ENCODE data around the gene ZFR2.

DNA sequence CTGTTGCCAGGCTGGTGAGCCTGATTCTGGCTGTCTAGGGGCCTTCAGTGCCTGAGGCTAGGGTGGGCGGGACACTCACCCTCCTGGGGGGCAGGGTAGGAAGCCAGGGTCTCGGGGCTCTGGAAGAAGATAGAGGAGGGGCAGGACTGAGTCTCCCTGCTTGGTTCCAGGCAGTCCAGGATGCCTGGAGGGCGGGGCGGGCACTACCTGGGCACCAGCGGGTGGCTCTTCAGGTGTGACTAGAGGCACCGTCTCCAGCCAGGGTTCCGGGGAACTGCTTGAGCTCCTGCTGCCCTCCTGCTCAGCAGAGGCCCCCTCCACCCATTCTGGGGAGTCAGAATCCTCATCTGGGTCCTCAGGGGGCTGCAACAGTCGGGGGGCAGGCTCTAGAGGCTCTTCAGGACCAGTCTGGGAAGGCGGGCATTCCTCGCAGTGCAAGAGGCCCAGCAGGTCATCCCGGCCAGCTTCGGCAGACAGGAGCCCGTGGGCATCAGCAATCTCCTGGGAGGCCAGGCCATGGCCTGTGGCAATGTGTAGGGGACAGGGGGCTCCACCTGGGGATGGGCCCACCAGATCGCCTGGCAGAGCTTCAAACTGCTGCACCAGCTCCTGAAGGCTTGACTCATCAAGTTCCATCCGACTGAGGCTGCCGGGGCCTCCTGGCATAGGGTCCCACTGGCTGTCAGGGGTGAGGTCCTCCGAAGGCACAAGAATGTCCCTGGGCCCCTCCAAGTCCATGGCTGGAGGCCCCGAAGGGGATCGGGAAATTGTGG, 109.2 kb downstream of the ZFR2 start:
- TF ChIP-seq, protein P1, sequence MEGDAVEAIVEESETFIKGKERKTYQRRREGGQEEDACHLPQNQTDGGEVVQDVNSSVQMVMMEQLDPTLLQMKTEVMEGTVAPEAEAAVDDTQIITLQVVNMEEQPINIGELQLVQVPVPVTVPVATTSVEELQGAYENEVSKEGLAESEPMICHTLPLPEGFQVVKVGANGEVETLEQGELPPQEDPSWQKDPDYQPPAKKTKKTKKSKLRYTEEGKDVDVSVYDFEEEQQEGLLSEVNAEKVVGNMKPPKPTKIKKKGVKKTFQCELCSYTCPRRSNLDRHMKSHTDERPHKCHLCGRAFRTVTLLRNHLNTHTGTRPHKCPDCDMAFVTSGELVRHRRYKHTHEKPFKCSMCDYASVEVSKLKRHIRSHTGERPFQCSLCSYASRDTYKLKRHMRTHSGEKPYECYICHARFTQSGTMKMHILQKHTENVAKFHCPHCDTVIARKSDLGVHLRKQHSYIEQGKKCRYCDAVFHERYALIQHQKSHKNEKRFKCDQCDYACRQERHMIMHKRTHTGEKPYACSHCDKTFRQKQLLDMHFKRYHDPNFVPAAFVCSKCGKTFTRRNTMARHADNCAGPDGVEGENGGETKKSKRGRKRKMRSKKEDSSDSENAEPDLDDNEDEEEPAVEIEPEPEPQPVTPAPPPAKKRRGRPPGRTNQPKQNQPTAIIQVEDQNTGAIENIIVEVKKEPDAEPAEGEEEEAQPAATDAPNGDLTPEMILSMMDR (conservative IDR thresholded peaks at IDR 0.05; ENCODE audit: low read depth, low read length), result no peak
- TF ChIP-seq EZH2 (IDR thresholded peaks at IDR 0.05; ENCODE audit: borderline replicate concordance, low read depth, low read length, poor library complexity, severe bottlenecking), result no peak
